Hepatocyte (in vitro differentiated cells): Measurements from ENCODE around the gene CDH6. TPM values are rescaled to one million over a fixed set of nuclear protein-coding genes. Genes with fewer than 3 reads are reported as not detected.

ENCODE experiments used
- DNase-seq: peaks from one replicate; pipeline ENCODE4 v3.0.0-alpha.2; 2016; ENCODE audit warnings: low spot score
- H2AFZ ChIP-seq: fragments of 200-600 bp; sonication (generic); 2 replicates; pipeline ENCODE4 v1.6.0; 2016; ENCODE audit warnings: antibody characterized with exemption, mild to moderate bottlenecking
- H3K27ac ChIP-seq: fragments of 200-600 bp; sonication (generic); 2 replicates; pipeline ENCODE4 v1.5.1; 2016; ENCODE audit warnings: mild to moderate bottlenecking
- H3K27me3 ChIP-seq: fragments of 200-600 bp; sonication (generic); 2 replicates; pipeline ENCODE4 v1.6.1; 2016
- H3K36me3 ChIP-seq: fragments of 200-600 bp; sonication (generic); replicated peaks from 2 replicates; pipeline ENCODE4 v1.5.1; 2016; ENCODE audit warnings: low read depth; ENCODE audit not compliant: insufficient read depth
- H3K4me1 ChIP-seq: fragments of 200-600 bp; sonication (generic); 2 replicates; pipeline ENCODE4 v1.5.1; 2016; ENCODE audit warnings: mild to moderate bottlenecking, moderate library complexity; ENCODE audit not compliant: insufficient read depth
- H3K4me2 ChIP-seq: fragments of 200-600 bp; sonication (generic); 2 replicates; pipeline ENCODE4 v1.6.0; 2016
- H3K4me3 ChIP-seq: fragments of 200-600 bp; sonication (generic); 2 replicates; pipeline ENCODE4 v1.5.1; 2016; ENCODE audit warnings: mild to moderate bottlenecking
- H3K79me2 ChIP-seq: fragments of 200-600 bp; sonication (generic); 2 replicates; pipeline ENCODE4 v1.6.0; 2017; ENCODE audit warnings: mild to moderate bottlenecking
- H3K9me2 ChIP-seq: fragments of 200-600 bp; sonication (generic); replicated peaks from 2 replicates; pipeline ENCODE4 v1.6.0; 2017; ENCODE audit warnings: mild to moderate bottlenecking; ENCODE audit not compliant: insufficient read depth
- H3K9me3 ChIP-seq: fragments of 200-600 bp; sonication (generic); 2 replicates; pipeline ENCODE4 v1.5.1; 2016; ENCODE audit warnings: low read depth, mild to moderate bottlenecking
- H4K20me1 ChIP-seq: fragments of 200-600 bp; sonication (generic); 2 replicates; pipeline ENCODE4 v1.6.0; 2016; ENCODE audit warnings: mild to moderate bottlenecking; ENCODE audit not compliant: insufficient read depth, poor library complexity, severe bottlenecking
- CTCF ChIP-seq: fragments of 200-600 bp; sonication (generic); IDR thresholded peaks from 2 replicates; pipeline ENCODE4 v1.5.1; 2016; ENCODE audit warnings: antibody characterized with exemption, mild to moderate bottlenecking; ENCODE audit not compliant: poor library complexity
- EZH2 ChIP-seq: fragments of 200-600 bp; sonication (generic); IDR thresholded peaks from 2 replicates; pipeline ENCODE4 v1.6.1; 2016; ENCODE audit warnings: antibody characterized with exemption, mild to moderate bottlenecking, borderline replicate concordance
- EZH2phosphoT487 ChIP-seq: fragments of 200-600 bp; sonication (generic); IDR thresholded peaks from one replicate; pipeline ENCODE4 v1.6.1; 2018; ENCODE audit warnings: antibody characterized with exemption, mild to moderate bottlenecking, low read depth, moderate library complexity; ENCODE audit not compliant: unreplicated experiment, severe bottlenecking
- WGBS: methylation state at CpG from one replicate; pipeline ENCODE4 v1.1.6; 2016; ENCODE audit warnings: low lambda C conversion rate; ENCODE audit errors: missing lambda C conversion rate; 5-methylcytosine and 5-hydroxymethylcytosine counted together
- polyA plus RNA-seq: library from polyadenylated mRNA; unstranded; fragments of >200 nt; fragmentation: Nextera tagmentation; extraction: Ambion mirVana; gene quantifications from 2 replicates; pipeline ENCODE4 v1.2.1, GENCODE V29; 2016
- total RNA-seq: library from RNA; depleted of rRNA; stranded (reverse); fragments of >200 nt; gene quantifications from 2 replicates; pipeline ENCODE4 v1.2.3, GENCODE V29; 2014

Gene CDH6
- total and polyA plus RNA-seq, 2 experiments from 2014 or later, result 11.6 to 36.9 TPM

GRCh38 chr5:31343946-31344345, 150.5 kb downstream of the CDH6 start:
- H3K27me3 ChIP-seq, result no peaks in the 10 kb centered on the region
- no peak overlapping the region for H3K27ac ChIP-seq
- no peak overlapping the region for H2AFZ ChIP-seq
- H3K79me2 ChIP-seq, result no peaks in the 10 kb centered on the region
- 80% methylated on average over 3 of the region's 3 CpGs for whole genome bisulfite sequencing
- no peaks in the 10 kb centered on the region for H3K9me3 ChIP-seq
- no peak overlapping the region for H3K4me2 ChIP-seq
- H4K20me1 ChIP-seq, result no peaks in the 10 kb centered on the region
- TF ChIP-seq EZH2phosphoT487 (no peak), CTCF (no peak), EZH2 (no peak)
- DNase-seq, result no peak
- H3K36me3 ChIP-seq, result no peaks in the 10 kb centered on the region
- no peaks in the 10 kb centered on the region for H3K9me2 ChIP-seq
- no peaks in the 10 kb centered on the region for H3K4me1 ChIP-seq
- H3K4me3 ChIP-seq, result no peak overlapping the region

- H2AFZ ChIP-seq, result no peak overlapping the region
- WGBS, result 79% methylated on average over 3 of the region's 3 CpGs
Observed at GRCh38 chr5:31346896-31347551, 153.5 kb downstream of the CDH6 start.

GRCh38 chr5:31347552-31347905, 154.0 kb downstream of the CDH6 start:
- Histone ChIP-seq H4K20me1 (no peaks in the 10 kb centered on the region), H3K27ac (no peak overlapping the region), H3K4me1 (no peaks in the 10 kb centered on the region), H2AFZ (no peak overlapping the region), H3K4me3 (no peak overlapping the region), H3K27me3 (no peaks in the 10 kb centered on the region), H3K9me2 (no peaks in the 10 kb centered on the region), H3K4me2 (no peak overlapping the region), H3K79me2 (no peaks in the 10 kb centered on the region), H3K9me3 (no peaks in the 10 kb centered on the region), H3K36me3 (no peaks in the 10 kb centered on the region)
- TF ChIP-seq EZH2 (no peak), EZH2phosphoT487 (no peak), CTCF (no peak)
- no peak for DNase-seq

More at GRCh38 chr5:31346896-31347551, 153.5 kb downstream of the CDH6 start:
- no peak overlapping the region for H3K4me3 ChIP-seq
- H3K79me2 ChIP-seq, result no peaks in the 10 kb centered on the region
- no peak for DNase-seq
- H3K4me2 ChIP-seq, result no peak overlapping the region
- H3K4me1 ChIP-seq, result no peaks in the 10 kb centered on the region
- H3K36me3 ChIP-seq, result no peaks in the 10 kb centered on the region
- H3K9me3 ChIP-seq, result no peaks in the 10 kb centered on the region
- H3K27me3 ChIP-seq, result no peaks in the 10 kb centered on the region
- no peak for TF ChIP-seq CTCF
- no peak for TF ChIP-seq EZH2phosphoT487
- TF ChIP-seq EZH2, result no peak
- H3K9me2 ChIP-seq, result no peaks in the 10 kb centered on the region
- no peak overlapping the region for H3K27ac ChIP-seq
- no peaks in the 10 kb centered on the region for H4K20me1 ChIP-seq
